ENCODE results near the gene TSPAN11.

GRCh38 chr12:30939234-30939633, 12.7 kb downstream of the TSPAN11 start:
- TF ChIP-seq YY1 (IDR thresholded peaks at IDR 0.05; ENCODE audit: insufficient read depth, insufficient read length): no peak
- no peak for TF ChIP-seq ZNF274 (IDR thresholded peaks at IDR 0.05; ENCODE audit: low read depth, low read length)
- no peak for TF ChIP-seq SUZ12 (IDR thresholded peaks at IDR 0.05; ENCODE audit: extremely low read depth, insufficient read depth, insufficient read length)

Data from NT2/D1 (cell line).